ENCODE results near the gene CNIH1.
A peak's percentile ranks its signal among the peaks of the same experiment; 100 is the strongest.
"Not testable (repeated sequence)": the region's sequence is repeated elsewhere in the genome, so short reads cannot be mapped to it uniquely, and the experiment has no call there.

The CNIH1 gene

GRCh38 chr14:54425537-54426274 is 15.5 kb downstream of the CNIH1 start:
- no peak for DNase-seq

- DNase-seq, result no peak
Observed at GRCh38 chr14:54425068-54425467, 16.1 kb downstream of the CNIH1 start.

GRCh38 chr14:54424479-54424901 is 16.7 kb downstream of the CNIH1 start:
- DNase-seq, result no peak

GRCh38 chr14:54423991-54424390 is 17.2 kb downstream of the CNIH1 start:
- DNase-seq, result no peak

- DNase-seq, result no peak
Observed at GRCh38 chr14:54420478-54421142, 20.6 kb downstream of the CNIH1 start.

GRCh38 chr14:54411371-54411770 is 29.8 kb downstream of the CNIH1 start:
- DNase-seq, result no peak

GRCh38 chr14:54410215-54410614 is 31.0 kb downstream of the CNIH1 start:
- DNase-seq, result no peak

- DNase-seq, result not testable (repeated sequence)
Observed at GRCh38 chr14:54403401-54404005, 37.7 kb downstream of the CNIH1 start.

GRCh38 chr14:54399560-54399959 is 41.6 kb downstream of the CNIH1 start:
- no peak for DNase-seq

- peak; percentile 98 for DNase-seq
Observed at GRCh38 chr14:54396493-54397335, 44.5 kb downstream of the CNIH1 start, which contains the start of gene CDKN3. TSS of gene CDKN3 (plus strand) at chr14:54397007. CDS start at chr14:54397069, 62 bp downstream.

GRCh38 chr14:54396183-54396492 is 45.0 kb downstream of the CNIH1 start:
- DNase-seq, result no peak

GRCh38 chr14:54395716-54396115 is 45.5 kb downstream of the CNIH1 start:
- no peak for DNase-seq

GRCh38 chr14:54395284-54395683 is 45.9 kb downstream of the CNIH1 start:
- no peak for DNase-seq

GRCh38 chr14:54394596-54394995 is 46.6 kb downstream of the CNIH1 start:
- no peak for DNase-seq

GRCh38 chr14:54392986-54393884 is 47.9 kb downstream of the CNIH1 start:
- not testable (repeated sequence) for DNase-seq

- no peak for DNase-seq
Observed at GRCh38 chr14:54392131-54392859, 48.9 kb downstream of the CNIH1 start.

GRCh38 chr14:54387328-54387727 is 53.8 kb downstream of the CNIH1 start:
- DNase-seq, result no peak

- no peak for DNase-seq
Observed at GRCh38 chr14:54385556-54385955, 55.6 kb downstream of the CNIH1 start.

GRCh38 chr14:54383835-54384234 is 57.3 kb downstream of the CNIH1 start:
- DNase-seq, result no peak

- no peak for DNase-seq
Observed at GRCh38 chr14:54381821-54382220, 59.4 kb downstream of the CNIH1 start.

- not testable (repeated sequence) for DNase-seq
Observed at GRCh38 chr14:54380558-54380957, 60.6 kb downstream of the CNIH1 start.

Measured in NCI-H226 (cell line).